Adipocyte (in vitro differentiated cells): ENCODE data around the gene GLIPR1L2.
A peak's percentile ranks its signal among the peaks of the same experiment; 100 is the strongest.
"Not testable (repeated sequence)": the region's sequence is repeated elsewhere in the genome, so short reads cannot be mapped to it uniquely, and the experiment has no call there.

Experiments used
- DNase-seq: peaks from one replicate; pipeline ENCODE4 v3.0.0-alpha.2; 2015; ENCODE audit warnings: low read depth
- H3K27me3 ChIP-seq: replicated peaks from 2 replicates; pipeline ENCODE4 v1.7.0; 2013; ENCODE audit warnings: mild to moderate bottlenecking, low read length, moderate library complexity; ENCODE audit not compliant: control insufficient read depth, insufficient read depth
- H3K36me3 ChIP-seq: 2 replicates; pipeline ENCODE4 v1.7.0; 2013; ENCODE audit warnings: low read length, mild to moderate bottlenecking, moderate library complexity; ENCODE audit not compliant: control insufficient read depth, insufficient read depth, severe bottlenecking
- H3K4me1 ChIP-seq: 2 replicates; pipeline ENCODE4 v1.7.0; 2013; ENCODE audit warnings: mild to moderate bottlenecking, low read length, moderate library complexity; ENCODE audit not compliant: control insufficient read depth, insufficient read depth
- H3K4me3 ChIP-seq: 2 replicates; pipeline ENCODE4 v1.7.0; 2013; ENCODE audit warnings: mild to moderate bottlenecking, low read length, moderate library complexity
- H3K9ac ChIP-seq: 2 replicates; pipeline ENCODE4 v1.7.0; 2013; ENCODE audit warnings: mild to moderate bottlenecking, low read length, moderate library complexity
- H3K9me3 ChIP-seq: 2 replicates; pipeline ENCODE4 v1.7.0; 2013; ENCODE audit warnings: mild to moderate bottlenecking, low read length, moderate library complexity; ENCODE audit not compliant: control insufficient read depth

The GLIPR1L2 gene

DNA sequence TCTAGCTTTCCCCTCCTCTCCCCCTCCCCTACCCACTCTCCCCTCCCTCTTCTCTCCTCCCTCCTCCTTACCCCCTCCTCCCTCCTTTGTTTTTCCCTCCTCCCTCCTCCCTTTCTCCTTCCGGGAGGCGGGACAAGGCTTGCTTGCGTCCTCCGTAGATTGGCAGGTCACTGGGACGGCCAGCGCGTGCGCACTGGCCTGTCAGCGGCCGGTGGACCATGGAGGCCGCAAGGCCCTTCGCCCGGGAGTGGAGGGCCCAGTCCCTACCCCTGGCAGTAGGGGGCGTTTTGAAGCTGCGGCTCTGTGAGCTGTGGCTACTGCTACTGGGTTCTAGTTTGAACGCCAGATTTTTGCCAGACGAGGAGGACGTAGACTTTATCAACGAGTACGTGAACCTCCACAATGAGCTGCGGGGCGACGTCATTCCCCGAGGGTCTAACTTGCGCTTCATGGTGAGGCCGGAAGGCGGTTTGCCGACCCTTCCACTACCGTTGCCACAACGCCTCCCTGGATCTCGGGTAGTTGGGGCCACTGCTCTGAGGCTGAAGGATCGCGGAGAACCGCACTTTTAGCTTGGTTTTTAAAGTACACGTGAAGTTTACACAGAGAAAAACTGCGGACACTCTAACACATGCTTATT, at the start of gene GLIPR1L2:
GLIPR1L2 (plus strand) TSS at position 191 of the 640 bp plus-strand sequence; CDS start at position 219, 28 bp downstream.
- Histone ChIP-seq H3K27me3 (no peaks in the 10 kb centered on the region), H3K9ac (peak within 1 kb of the TSS; percentile 92)

DNA sequence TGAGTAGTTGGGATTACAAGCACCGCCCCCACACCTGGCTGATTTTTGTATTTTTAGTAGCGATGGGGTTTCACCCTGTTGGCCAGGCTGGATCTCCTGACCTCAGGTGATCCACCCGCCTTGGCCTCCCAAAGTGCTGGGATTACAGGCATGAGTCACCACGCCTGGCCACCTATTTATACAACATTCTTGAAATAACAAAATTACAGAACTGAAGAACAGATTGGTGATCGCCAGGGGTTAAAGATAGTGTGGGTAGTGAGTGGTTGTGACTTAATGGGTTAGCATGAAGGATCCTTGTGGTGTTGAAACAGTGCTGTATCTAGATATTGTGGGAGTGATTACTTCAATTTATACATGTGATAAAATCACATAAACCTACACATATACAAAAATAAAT, 49.0 kb upstream of the GLIPR1L2 start:
- Histone ChIP-seq H3K4me3 (no peak overlapping the region), H3K36me3 (no peaks in the 10 kb centered on the region), H3K4me1 (no peaks in the 10 kb centered on the region), H3K9ac (no peak overlapping the region), H3K27me3 (no peaks in the 10 kb centered on the region), H3K9me3 (no peaks in the 10 kb centered on the region)
- no peak for DNase-seq

More for the DNA sequence above, at the start of gene GLIPR1L2:
- H3K4me3 ChIP-seq, result peak within 1 kb of the TSS; percentile 86
- H3K4me1 ChIP-seq, result peaks cover 24% of the 10 kb centered on the region
- DNase-seq, result peak; percentile 84
- H3K36me3 ChIP-seq, result no peaks in the 10 kb centered on the region
- H3K9me3 ChIP-seq, result no peaks in the 10 kb centered on the region

DNA sequence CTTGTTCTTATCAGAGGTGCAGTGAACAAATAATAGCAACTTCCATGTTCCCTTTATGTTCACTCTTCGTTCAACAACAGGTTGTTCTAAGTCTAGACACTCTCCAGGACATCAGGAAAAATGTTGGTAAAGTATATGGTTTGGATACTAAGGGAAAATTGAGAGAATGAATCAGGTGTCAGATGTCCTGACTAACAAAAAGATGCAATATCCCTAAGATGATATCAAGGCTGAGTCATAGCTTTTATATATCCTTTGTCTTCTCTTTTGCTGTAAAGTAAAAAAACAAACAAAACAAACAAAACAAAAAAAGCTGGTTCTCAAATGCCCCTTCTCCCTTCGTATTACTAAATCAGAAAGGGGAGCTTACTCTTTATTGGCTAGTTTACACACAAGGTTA, 45.4 kb upstream of the GLIPR1L2 start:
- Histone ChIP-seq H3K4me3 (no peak overlapping the region), H3K4me1 (no peaks in the 10 kb centered on the region), H3K27me3 (no peaks in the 10 kb centered on the region), H3K9ac (no peak overlapping the region), H3K9me3 (no peaks in the 10 kb centered on the region), H3K36me3 (no peaks in the 10 kb centered on the region)
- DNase-seq, result no peak

DNA sequence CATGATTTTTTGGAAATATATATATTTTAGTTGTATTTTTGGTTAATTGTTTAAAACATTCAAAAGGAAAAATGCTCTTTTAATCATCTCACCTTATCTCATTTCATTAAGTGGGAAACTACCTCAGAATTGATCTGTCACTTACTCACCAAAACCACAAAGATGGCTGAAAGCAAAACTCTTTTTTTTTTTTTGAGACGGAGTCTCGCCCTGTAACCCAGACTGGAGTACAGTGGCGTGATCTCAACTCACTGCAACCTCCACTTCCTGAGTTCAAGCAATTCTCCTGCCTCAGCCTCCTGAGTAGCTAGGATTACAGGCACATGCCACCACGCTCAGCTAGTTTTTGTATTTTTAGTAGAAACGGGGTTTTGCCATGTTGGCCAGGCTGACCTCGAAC, 44.7 kb upstream of the GLIPR1L2 start:
- DNase-seq, H3K4me3 ChIP-seq, H3K27me3 ChIP-seq, H3K4me1 ChIP-seq, H3K9me3 ChIP-seq, H3K36me3 ChIP-seq, H3K9ac ChIP-seq: not testable (repeated sequence)

DNA sequence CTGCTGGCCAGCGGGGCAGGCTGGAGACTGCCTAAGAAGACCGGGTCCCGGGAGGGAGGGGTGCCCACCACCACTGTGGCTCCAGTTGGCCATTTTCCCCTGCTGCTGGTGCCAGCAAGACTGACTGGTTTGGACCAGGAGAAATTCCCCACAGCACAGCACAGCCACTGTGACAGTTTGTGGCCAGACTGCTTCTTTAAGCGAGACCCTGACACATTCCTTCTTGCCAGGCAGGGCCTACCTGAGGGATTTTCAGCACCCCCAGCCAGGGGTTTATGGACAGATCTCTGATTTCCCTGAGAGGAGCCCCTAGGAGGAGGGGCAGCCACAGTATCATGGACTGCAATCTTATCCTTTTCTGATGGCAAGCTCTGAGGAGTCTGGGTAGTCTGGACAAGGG, 40.9 kb upstream of the GLIPR1L2 start:
- Histone ChIP-seq H3K9me3 (peaks cover 5% of the 10 kb centered on the region), H3K4me1 (no peaks in the 10 kb centered on the region), H3K36me3 (no peaks in the 10 kb centered on the region), H3K4me3 (no peak overlapping the region), H3K9ac (no peak overlapping the region), H3K27me3 (no peaks in the 10 kb centered on the region)
- no peak for DNase-seq

DNA sequence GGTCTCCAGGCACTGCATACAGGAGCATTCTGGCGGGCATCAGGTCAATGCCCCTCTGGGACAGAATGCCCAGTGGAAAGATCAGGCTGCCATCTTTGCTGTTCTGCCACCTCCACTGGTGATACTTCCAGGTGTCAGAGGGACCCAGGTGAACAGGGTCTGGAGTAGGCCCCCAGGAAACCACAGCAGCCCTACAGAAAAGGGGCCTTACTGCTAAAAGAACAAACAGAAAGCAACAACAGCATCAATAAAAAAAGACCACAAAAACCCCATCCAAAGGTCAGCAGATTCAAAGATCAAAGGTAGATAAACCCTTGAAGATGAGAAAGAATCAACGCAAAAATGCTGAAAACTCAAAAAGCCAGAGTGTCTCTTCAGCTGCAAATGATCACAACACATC, 40.5 kb upstream of the GLIPR1L2 start:
- H3K9me3 ChIP-seq, result peaks cover 10% of the 10 kb centered on the region
- H3K27me3 ChIP-seq, result no peaks in the 10 kb centered on the region
- no peaks in the 10 kb centered on the region for H3K4me1 ChIP-seq
- no peak overlapping the region for H3K9ac ChIP-seq
- no peak for DNase-seq
- H3K4me3 ChIP-seq, result no peak overlapping the region
- no peaks in the 10 kb centered on the region for H3K36me3 ChIP-seq

DNA sequence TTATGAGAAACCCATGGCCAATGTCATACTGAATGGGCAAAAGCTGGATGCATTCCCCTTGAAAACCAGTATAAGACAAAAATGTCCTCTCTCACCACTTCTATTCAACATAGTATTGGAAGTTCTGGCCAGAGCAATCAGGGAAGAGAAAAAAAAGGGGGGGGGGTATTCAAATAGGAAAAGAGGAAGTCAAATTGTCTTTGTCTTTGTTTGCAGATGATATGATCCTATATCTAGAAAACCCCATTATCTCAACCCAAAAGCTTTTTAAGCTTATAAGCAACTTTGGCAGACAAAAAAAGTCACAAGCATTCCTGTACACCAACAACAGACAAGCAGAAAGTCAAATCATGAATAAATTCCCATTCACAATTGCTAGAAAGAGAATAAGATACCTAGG, 36.9 kb upstream of the GLIPR1L2 start:
- no peak overlapping the region for H3K4me3 ChIP-seq
- DNase-seq, result no peak
- H3K9me3 ChIP-seq, result peaks cover 10% of the 10 kb centered on the region
- no peaks in the 10 kb centered on the region for H3K36me3 ChIP-seq
- H3K27me3 ChIP-seq, result no peaks in the 10 kb centered on the region
- no peaks in the 10 kb centered on the region for H3K4me1 ChIP-seq
- H3K9ac ChIP-seq, result no peak overlapping the region

DNA sequence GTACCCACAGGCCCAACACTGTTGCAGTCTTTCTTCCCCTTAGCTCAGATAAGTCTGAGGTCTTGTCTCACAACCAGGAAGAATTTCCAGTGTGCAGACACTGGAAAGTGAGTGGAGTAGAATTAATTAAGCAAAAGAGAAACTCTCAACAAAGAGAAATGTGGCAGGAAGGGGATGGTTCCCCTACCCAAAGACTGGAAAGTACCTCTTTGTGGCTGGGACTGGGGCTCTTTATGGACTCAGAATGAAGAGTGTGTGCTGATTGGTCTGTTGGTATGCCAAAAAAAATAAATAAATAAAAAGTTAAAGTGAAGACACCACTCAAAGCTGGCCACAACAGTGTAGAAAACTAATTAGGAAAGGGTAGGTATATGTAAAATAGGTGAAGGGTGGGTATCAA, 30.0 kb upstream of the GLIPR1L2 start:
- H3K9ac ChIP-seq, result no peak overlapping the region
- peaks cover 4% of the 10 kb centered on the region for H3K4me1 ChIP-seq
- H3K27me3 ChIP-seq, result no peaks in the 10 kb centered on the region

DNA sequence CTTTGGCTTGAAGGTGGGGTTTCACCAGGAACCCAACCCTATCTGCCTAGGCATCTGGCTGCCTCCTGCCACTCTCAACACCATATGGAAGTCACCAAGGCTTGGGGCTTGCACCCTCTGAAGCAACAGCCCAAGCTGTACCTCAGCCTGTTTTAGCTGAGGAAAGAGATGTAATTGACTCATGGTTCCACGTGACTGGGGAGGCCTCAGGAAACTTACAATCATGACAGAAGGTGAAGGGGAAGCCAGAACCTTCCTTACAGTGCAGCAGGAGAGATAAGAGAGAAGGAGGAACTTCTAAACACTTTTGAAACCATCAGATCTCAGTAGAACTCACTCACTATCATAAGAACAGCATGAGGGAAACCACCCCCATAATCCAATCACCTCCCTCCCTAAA, 29.5 kb upstream of the GLIPR1L2 start:
- no peak for DNase-seq
- H3K4me3 ChIP-seq, result no peak overlapping the region
- H3K9me3 ChIP-seq, result no peaks in the 10 kb centered on the region
- no peak overlapping the region for H3K9ac ChIP-seq
- H3K4me1 ChIP-seq, result peaks cover 4% of the 10 kb centered on the region
- H3K27me3 ChIP-seq, result no peaks in the 10 kb centered on the region
- no peaks in the 10 kb centered on the region for H3K36me3 ChIP-seq

More for the DNA sequence above, 30.0 kb upstream of the GLIPR1L2 start:
- Histone ChIP-seq H3K9me3 (no peaks in the 10 kb centered on the region), H3K4me3 (no peak overlapping the region), H3K36me3 (no peaks in the 10 kb centered on the region)
- DNase-seq, result no peak

DNA sequence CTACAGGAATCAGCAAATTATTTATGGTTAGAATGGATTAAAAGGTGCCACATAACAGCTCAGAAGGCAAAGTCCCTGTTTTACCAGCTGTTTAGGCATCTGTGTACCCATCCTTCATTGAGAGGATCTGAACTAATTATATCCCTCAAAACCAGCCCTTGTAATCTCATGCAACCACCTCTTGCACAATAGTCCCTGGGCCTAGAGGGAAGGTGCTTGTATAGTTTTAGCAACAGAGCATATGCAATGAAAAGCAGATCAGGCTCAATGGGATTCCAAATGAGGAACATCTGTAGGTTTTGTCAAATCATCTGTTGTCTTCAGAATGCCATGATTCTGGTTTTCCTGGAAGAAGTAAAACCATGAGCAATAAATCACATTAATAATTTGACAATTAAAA, 26.0 kb upstream of the GLIPR1L2 start:
- no peaks in the 10 kb centered on the region for H3K36me3 ChIP-seq
- DNase-seq, result peak; percentile 92
- no peaks in the 10 kb centered on the region for H3K9me3 ChIP-seq
- H3K9ac ChIP-seq, result no peak overlapping the region
- H3K4me3 ChIP-seq, result no peak overlapping the region
- peaks cover 4% of the 10 kb centered on the region for H3K4me1 ChIP-seq
- H3K27me3 ChIP-seq, result no peaks in the 10 kb centered on the region

DNA sequence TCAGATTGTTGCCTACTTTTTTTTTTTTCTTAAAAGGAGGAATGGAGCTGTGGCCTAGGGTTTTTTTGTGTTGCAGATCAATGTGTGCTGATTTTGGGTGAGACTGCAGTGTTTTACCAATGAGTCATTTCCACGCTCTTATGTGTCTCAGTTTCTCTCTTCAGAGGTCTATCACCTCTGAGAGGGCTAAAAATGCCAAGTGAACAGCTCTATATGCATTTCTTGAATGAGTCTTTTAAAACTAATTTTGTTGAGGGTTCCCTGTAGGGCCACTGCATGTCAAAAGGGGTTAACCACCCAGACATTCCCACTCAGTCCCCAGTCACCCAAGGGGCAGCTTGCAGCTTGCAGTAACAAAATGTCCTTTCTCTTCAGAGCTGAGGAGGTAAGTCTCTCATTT, 24.3 kb upstream of the GLIPR1L2 start:
- peak; percentile 33 for DNase-seq
- Histone ChIP-seq H3K27me3 (no peaks in the 10 kb centered on the region), H3K9me3 (no peaks in the 10 kb centered on the region), H3K4me1 (peaks cover 4% of the 10 kb centered on the region), H3K9ac (no peak overlapping the region), H3K36me3 (no peaks in the 10 kb centered on the region), H3K4me3 (no peak overlapping the region)

DNA sequence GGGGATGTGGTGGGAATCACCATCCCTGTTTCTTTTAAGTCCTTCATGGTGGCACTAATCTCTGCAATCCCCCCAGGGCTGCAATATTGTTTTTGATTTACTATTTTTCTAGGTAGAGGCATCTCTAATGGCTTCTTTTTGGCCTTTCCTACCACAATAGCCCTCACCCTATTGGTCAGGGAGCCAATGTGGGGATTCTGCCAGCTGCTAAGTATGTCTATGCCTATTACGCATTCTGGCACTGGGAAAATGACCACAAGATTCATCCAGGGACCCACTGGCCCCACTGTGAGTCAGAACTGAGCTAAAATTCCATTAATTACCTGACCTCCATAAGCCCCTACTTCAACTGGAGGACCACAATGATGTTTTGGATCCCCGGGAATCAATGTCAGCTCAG, 15.9 kb upstream of the GLIPR1L2 start:
- Histone ChIP-seq H3K4me1 (peaks cover 20% of the 10 kb centered on the region), H3K4me3 (no peak overlapping the region), H3K9me3 (no peaks in the 10 kb centered on the region), H3K27me3 (no peaks in the 10 kb centered on the region), H3K9ac (no peak overlapping the region), H3K36me3 (no peaks in the 10 kb centered on the region)
- no peak for DNase-seq
